OCI-LY7 (cell line): ENCODE data around the gene SERINC1. TPM values are rescaled to one million over a fixed set of nuclear protein-coding genes. Genes with fewer than 3 reads are reported as not detected.
"Not testable (repeated sequence)": the region's sequence is repeated elsewhere in the genome, so short reads cannot be mapped to it uniquely, and the experiment has no call there.

Experiments used
- Bru-seq: library from RNA; stranded (reverse); fragments of 400-500 nt; gene quantifications from one replicate; lab custom pipeline; 2021; lab: Mats Ljungman, UMichigan
- BruChase-seq, 2 experiments: library from RNA; stranded (reverse); fragments of 400-500 nt; gene quantifications; one replicate each; lab custom pipeline; 2021; lab: Mats Ljungman, UMichigan
- BruUV-seq: library from RNA; stranded (reverse); fragments of 400-500 nt; replicated peaks from 2 replicates; lab custom pipeline; 2021; lab: Mats Ljungman, UMichigan
- CTCF ChIA-PET: fragments of 300-600 bp; sonication (Branson Sonifier 250); formaldehyde crosslinking; loops from one replicate; lab custom pipeline; 2022; ENCODE audit warnings: antibody characterized with exemption; ENCODE audit not compliant: unreplicated experiment; lab: Charles Lee
- POLR2A ChIA-PET: fragments of 300-600 bp; sonication (Branson Sonifier 250); formaldehyde crosslinking; loops from one replicate; lab custom pipeline; 2022; ENCODE audit warnings: antibody characterized with exemption; lab: Charles Lee
- DNase-seq: peaks from one replicate; pipeline ENCODE4 v3.0.0-alpha.2; 2015; ENCODE audit warnings: low spot score
- H2AFZ ChIP-seq: fragments of 200-600 bp; sonication (generic), shearing (Covaris generic); 2 replicates; pipeline ENCODE4 v1.6.1; 2014; ENCODE audit warnings: mild to moderate bottlenecking, antibody characterized with exemption, low read length, moderate library complexity
- H3K27ac ChIP-seq: fragments of 200-600 bp; sonication (generic); 2 replicates; pipeline ENCODE4 v1.5.1; 2014; ENCODE audit warnings: mixed run types, low read depth, mild to moderate bottlenecking, moderate library complexity, low read length, inconsistent platforms; ENCODE audit not compliant: poor library complexity, severe bottlenecking
- H3K36me3 ChIP-seq: fragments of 200-600 bp; sonication (generic); 2 replicates; pipeline ENCODE4 v1.6.1; 2014; ENCODE audit warnings: mild to moderate bottlenecking, antibody characterized with exemption, low read length, moderate library complexity, mixed read lengths; ENCODE audit not compliant: insufficient read depth
- H3K4me1 ChIP-seq: fragments of 200-600 bp; sonication (generic); 2 replicates; pipeline ENCODE4 v1.5.1; 2014; ENCODE audit warnings: mild to moderate bottlenecking, low read length; ENCODE audit not compliant: insufficient read depth, poor library complexity, severe bottlenecking
- H3K4me2 ChIP-seq: fragments of 200-600 bp; sonication (generic); 2 replicates; pipeline ENCODE4 v1.6.1; 2014; ENCODE audit warnings: mild to moderate bottlenecking, low read length
- H3K4me3 ChIP-seq: fragments of 200-600 bp; sonication (generic); 2 replicates; pipeline ENCODE4 v1.5.1; 2014; ENCODE audit warnings: mild to moderate bottlenecking, low read depth, low read length; ENCODE audit not compliant: poor library complexity, severe bottlenecking
- H3K79me2 ChIP-seq: fragments of 200-600 bp; sonication (generic); 2 replicates; pipeline ENCODE4 v1.6.1; 2016; ENCODE audit warnings: low read depth, mild to moderate bottlenecking, low read length, moderate library complexity, mixed read lengths; ENCODE audit not compliant: insufficient read depth
- H3K9me2 ChIP-seq: fragments of 200-600 bp; sonication (generic); 2 replicates; pipeline ENCODE4 v1.6.1; 2016; ENCODE audit warnings: mild to moderate bottlenecking, low read length, mixed read lengths; ENCODE audit not compliant: insufficient read depth
- H3K9me3 ChIP-seq: fragments of 200-600 bp; sonication (generic); 2 replicates; pipeline ENCODE4 v1.6.1; 2014; ENCODE audit warnings: mild to moderate bottlenecking, mixed run types, low read length, mixed read lengths
- H4K20me1 ChIP-seq: fragments of 200-600 bp; sonication (generic); 2 replicates; pipeline ENCODE4 v1.6.1; 2014; ENCODE audit warnings: mild to moderate bottlenecking, antibody characterized with exemption, low read length, moderate library complexity, mixed read lengths; ENCODE audit not compliant: insufficient read depth
- CTCF ChIP-seq: fragments of 200-600 bp; sonication (generic); conservative IDR thresholded peaks from 2 replicates; pipeline ENCODE4 v1.5.1; 2014; ENCODE audit warnings: mild to moderate bottlenecking, antibody characterized with exemption, low read length, moderate library complexity, mixed read lengths
- EZH2phosphoT487 ChIP-seq: fragments of 200-600 bp; sonication (generic); IDR thresholded peaks from 2 replicates; pipeline ENCODE4 v1.6.1; 2018; ENCODE audit warnings: low read depth, borderline replicate concordance, mild to moderate bottlenecking, mixed run types, antibody characterized with exemption, low read length, moderate library complexity, mixed read lengths
- intact Hi-C: fragments of 100-400 bp; cut with micrococcal nuclease; formaldehyde crosslinking; loops from one replicate; pipeline ENCODE4 v1.10.0; 2022; ENCODE audit not compliant: unreplicated experiment
- long read RNA-seq: library from polyadenylated mRNA; stranded (forward); transcript quantifications from one replicate; pipeline ENCODE4 v2.0.0, GENCODE V29; 2022
- total RNA-seq, 2 experiments: library from RNA; depleted of rRNA in 1 of 2; stranded (reverse); fragments of >200 nt in 1 of 2; shearing (Covaris generic) in 1 of 2; gene quantifications; 2 replicates each; pipeline ENCODE4 v1.2.3, GENCODE V29; 2014 to 2022

SERINC1 gene
- total RNA-seq (2014; rRNA removed; shearing (Covaris generic)) = 12.7 and 12.8 TPM in 2 replicates
- total RNA-seq (2022) = 26.0 and 26.9 TPM in 2 replicates
- percentile 93 among the genes with signal in this experiment for Bru-seq, nascent RNA
- percentile 67 among the genes with signal in this experiment for BruChase-seq, experiment 1, labeled RNA remaining after a 6-hour chase
- percentile 91 among the genes with signal in this experiment for BruChase-seq, experiment 2, labeled RNA remaining after a 2-hour chase
- long read RNA-seq, transcript SERINC1-201 (10 exons, 3,137 nt) = major isoform, 35 of 39 reads
- long read RNA-seq, partial matches to known transcripts = 3 of 39 reads
- long read RNA-seq, other reads (novel, unspliced or antisense) = 1 of 39 reads

GRCh38 chr6:122471107-122472021 lies at the start of gene SERINC1:
Gene SERINC1 (minus strand): TSS chr6:122471807. CDS start chr6:122471737, 70 bp downstream.
- Histone ChIP-seq H4K20me1 (0 out of 2 replicates have a peak, but pooled peaks cover 5% of the 10 kb centered on the region), H3K9me3 (no peaks in the 10 kb centered on the region), H3K36me3 (peaks cover 8% of the 10 kb centered on the region), H3K79me2 (peaks cover 58% of the 10 kb centered on the region), H2AFZ (peak within 1 kb of the TSS; percentile 97), H3K9me2 (no peaks in the 10 kb centered on the region), H3K27ac (peak within 1 kb of the TSS; percentile 59), H3K4me2 (peak within 1 kb of the TSS; percentile 86), H3K4me1 (peaks cover 13% of the 10 kb centered on the region), H3K4me3 (peak within 1 kb of the TSS; percentile 88)
- TF ChIP-seq EZH2phosphoT487 (no peak), CTCF (no peak)
- DNase-seq = peak; percentile 94
- ChIA-PET POLR2A (interaction anchor here (0.7 to 2.4 kb wide), 7 partner anchors 18 to 388 kb away, joined by 3 to 7 read pairs (median 4); no protein-coding TSS in a partner anchor), CTCF (no interaction called here)
- intact Hi-C loops = loop anchor here (1.0 kb wide), 1 partner anchor 72 kb away; the partner anchor contains the start of gene HSF2
- BruUV-seq = TSS peak; percentile 74

GRCh38 chr6:122511193-122511924 lies 39.8 kb upstream of the SERINC1 start:
- Histone ChIP-seq H2AFZ (no peak overlapping the region), H3K4me2 (no peak overlapping the region), H3K4me3 (no peak overlapping the region), H3K36me3 (no peaks in the 10 kb centered on the region), H3K27ac (no peak overlapping the region), H3K9me3 (no peaks in the 10 kb centered on the region), H4K20me1 (no peaks in the 10 kb centered on the region), H3K79me2 (no peaks in the 10 kb centered on the region), H3K4me1 (no peaks in the 10 kb centered on the region), H3K9me2 (no peaks in the 10 kb centered on the region)
- CTCF ChIA-PET = no interaction called here
- no TSS peak for BruUV-seq
- TF ChIP-seq EZH2phosphoT487 (no peak), CTCF (no peak)
- POLR2A ChIA-PET = no interaction called here
- no peak for DNase-seq
- intact Hi-C loops = no loop called here

- H3K4me1 ChIP-seq, H2AFZ ChIP-seq, H3K27ac ChIP-seq, DNase-seq, H3K9me3 ChIP-seq, CTCF ChIA-PET, H3K4me2 ChIP-seq, H3K9me2 ChIP-seq, intact Hi-C loops, H3K79me2 ChIP-seq, H3K4me3 ChIP-seq, H3K36me3 ChIP-seq, H4K20me1 ChIP-seq, BruUV-seq, POLR2A ChIA-PET: not testable (repeated sequence)
Measured at GRCh38 chr6:122505170-122505569, 33.6 kb upstream of the SERINC1 start.
